GM12801 (cell line): ENCODE measurements around the gene RET.

Source experiments
- TF ChIP-seq, protein P1 (sequence below): IDR thresholded peaks from one replicate; pipeline ENCODE4 v1.5.1; 2011; ENCODE audit warnings: control low read depth; ENCODE audit not compliant: insufficient read length; ENCODE audit errors: extremely low read depth

RET gene

DNA sequence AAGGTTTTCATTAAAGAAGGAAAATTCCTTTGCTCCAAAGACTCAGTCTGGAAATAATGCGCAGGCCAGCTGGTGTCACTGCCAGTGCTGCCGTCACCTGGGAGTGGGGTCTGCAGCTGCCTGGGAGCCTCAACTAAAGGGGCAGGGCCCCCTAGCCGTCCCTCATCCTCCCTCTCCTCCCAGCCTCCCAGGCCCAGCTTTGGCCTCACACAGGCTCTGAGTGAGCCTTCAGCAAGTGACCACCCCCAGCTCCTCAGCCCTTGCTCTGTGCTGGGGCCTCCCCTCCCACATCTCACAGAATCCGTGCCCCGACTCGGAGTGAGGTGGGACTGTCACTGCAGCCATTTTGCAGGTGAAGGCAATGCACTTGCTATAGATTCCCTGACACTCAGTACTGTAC, 11.1 kb upstream of the RET start:
- TF ChIP-seq, protein P1, sequence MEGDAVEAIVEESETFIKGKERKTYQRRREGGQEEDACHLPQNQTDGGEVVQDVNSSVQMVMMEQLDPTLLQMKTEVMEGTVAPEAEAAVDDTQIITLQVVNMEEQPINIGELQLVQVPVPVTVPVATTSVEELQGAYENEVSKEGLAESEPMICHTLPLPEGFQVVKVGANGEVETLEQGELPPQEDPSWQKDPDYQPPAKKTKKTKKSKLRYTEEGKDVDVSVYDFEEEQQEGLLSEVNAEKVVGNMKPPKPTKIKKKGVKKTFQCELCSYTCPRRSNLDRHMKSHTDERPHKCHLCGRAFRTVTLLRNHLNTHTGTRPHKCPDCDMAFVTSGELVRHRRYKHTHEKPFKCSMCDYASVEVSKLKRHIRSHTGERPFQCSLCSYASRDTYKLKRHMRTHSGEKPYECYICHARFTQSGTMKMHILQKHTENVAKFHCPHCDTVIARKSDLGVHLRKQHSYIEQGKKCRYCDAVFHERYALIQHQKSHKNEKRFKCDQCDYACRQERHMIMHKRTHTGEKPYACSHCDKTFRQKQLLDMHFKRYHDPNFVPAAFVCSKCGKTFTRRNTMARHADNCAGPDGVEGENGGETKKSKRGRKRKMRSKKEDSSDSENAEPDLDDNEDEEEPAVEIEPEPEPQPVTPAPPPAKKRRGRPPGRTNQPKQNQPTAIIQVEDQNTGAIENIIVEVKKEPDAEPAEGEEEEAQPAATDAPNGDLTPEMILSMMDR, result no peak

DNA sequence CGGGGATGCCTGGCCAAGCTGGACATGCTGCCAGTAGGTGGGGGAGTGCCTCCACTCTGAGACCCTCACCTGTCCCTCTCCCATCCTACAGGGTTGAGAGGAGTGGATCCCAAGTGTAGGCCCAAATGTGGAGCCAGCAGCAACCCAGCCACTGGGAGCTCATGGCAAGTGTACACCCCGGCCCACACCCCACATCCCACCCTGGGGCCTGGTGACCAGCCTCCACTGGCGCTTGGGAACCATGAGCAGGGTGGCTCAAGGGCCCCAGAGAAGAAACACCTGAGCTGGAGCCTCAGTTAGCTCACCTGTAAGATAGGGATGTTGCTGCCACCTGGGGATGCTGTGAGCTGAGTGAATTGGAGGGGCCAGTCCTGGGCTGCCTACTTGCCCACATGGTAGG, 10.4 kb upstream of the RET start:
- TF ChIP-seq, protein P1, result no peak

DNA sequence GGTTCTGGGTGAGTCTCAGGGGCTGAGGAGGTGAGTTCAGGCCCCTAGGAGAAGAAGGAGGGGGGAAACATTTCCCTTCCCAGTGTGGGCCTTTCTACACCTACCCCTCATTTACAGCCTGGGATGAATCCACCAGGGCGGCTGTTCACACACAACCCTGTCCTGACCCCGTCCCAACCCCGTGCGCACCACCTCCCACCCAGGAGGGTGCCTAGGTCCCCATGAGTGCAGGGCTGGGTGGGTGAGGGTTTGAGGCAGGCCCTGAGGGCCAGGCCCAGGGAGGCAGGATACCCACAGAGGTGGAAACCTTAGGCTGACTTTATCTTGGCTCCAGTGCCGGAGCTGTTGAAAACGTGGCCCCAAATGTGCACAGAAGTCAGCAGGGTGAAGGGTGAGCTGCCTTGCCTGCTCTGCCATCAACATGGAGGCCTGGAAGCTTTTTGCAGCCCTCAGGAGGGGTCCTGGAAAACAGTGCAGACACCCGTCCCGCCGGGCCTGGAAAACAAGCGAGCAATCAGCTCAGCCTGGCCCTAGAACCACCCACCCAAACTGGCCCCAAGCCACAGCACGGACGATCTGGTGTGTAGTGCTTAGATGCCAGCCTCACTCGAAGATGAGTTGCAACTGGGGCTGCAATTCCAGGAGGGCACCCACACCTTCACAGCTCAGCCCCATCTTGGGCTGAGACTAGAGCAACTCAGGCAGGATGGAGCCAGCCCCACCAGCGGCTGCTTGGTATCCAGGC, 9.3 kb upstream of the RET start:
- TF ChIP-seq, protein P1, result no peak

DNA sequence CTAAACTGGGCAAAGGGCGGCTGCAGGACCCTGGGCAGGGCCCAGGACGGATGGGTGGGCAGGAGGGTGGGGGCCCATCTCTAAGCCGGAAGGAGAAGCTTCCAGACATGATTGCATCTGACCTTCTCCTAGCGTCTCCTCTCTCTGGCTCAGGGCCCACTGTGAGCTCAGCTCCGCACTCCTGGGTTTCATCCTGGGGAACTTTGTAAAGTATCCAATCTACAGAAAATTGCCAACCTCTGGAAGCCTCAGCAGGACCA, 8.8 kb upstream of the RET start:
- TF ChIP-seq, protein P1, result no peak

DNA sequence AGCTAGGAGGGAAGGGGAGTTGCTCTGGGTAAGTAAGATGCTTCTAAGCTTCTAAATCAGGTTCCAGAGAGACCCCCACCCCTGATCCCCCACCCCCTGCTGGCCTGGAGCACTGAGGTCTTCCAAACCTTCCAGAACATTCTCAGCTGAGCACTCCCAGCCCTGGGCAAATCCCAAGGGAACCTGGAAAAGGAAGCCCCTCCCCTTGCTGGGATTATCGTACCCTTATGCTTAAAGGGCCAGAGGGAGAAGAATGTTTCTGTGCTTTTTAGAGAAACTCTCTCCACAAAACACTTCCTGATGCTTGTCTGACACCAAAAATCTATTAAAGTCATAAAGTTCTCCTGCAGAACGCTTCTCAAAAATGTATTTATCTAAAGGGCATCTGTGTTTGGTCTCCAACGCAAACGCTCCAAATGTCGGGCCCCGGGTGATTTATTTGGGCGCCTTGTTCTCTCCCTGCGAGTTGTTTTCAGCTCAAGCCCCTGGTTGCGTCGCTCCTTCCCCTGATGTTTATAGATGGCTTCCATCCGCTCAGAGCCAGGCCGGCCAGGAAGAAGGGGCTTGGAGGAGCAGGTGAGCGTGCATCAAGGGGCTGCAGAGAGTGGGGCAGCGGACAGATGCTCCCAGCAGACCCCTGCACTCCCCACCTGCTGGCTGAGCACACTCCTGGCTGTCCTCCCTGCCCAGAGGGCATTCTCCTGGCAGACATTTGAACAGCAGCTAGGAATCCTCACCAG, 8.2 kb upstream of the RET start:
- TF ChIP-seq, protein P1, result no peak

DNA sequence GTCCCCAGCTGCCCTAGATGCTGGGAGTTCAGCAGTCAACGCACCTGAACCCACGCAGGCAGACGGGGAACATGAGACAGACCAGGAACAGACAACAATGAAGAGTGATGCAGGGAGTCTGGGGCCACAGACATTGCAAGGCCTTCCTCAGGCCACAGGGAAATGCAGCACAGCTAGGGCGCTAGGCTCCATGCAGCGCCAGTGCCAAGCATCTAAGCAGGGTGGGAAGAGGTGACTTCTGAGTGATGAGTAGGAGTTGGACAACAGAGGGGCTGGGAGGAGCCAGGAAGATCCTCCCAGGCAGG, 7.7 kb upstream of the RET start:
- TF ChIP-seq, protein P1, result no peak

DNA sequence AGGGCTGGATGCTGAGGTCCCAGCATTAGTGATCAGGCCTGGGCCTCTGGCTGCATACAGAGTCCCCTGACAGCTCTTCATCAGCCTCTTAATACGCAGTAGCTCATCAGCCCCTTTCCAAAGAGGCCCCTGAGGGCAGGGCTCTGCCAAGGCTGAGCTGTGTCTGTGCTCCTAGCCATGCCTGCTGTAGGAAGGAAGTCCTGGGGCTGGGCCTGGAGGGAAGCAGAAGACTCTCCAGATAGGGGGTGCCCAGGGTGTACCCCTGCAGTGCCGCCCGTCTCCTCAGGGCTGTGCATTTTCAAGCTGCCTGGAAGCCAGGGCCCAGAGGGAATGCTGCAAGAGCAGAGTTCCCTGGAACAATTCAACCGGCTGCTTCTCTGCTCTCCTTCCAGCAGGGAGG, 7.3 kb upstream of the RET start:
- TF ChIP-seq, protein P1, result no peak
